ENCODE measurements around the gene CD8B.
"Not testable (repeated sequence)": the region's sequence is repeated elsewhere in the genome, so short reads cannot be mapped to it uniquely, and the experiment has no call there.

Gene CD8B

GRCh38 chr2:86861628-86862379 lies at the start of gene CD8B:
CD8B (minus strand) TSS chr2:86861886; CDS start chr2:86861865, 21 bp downstream.
- not testable (repeated sequence) for DNase-seq (ENCODE audit: low read depth in 2 of 2)

- DNase-seq (ENCODE audit: low read depth in 2 of 2) = not testable (repeated sequence)
Observed at GRCh38 chr2:86905868-86906267, 44.2 kb upstream of the CD8B start.

- DNase-seq (ENCODE audit: low read depth in 2 of 2) = not testable (repeated sequence)
Observed at GRCh38 chr2:86900687-86901086, 39.0 kb upstream of the CD8B start.

- DNase-seq (ENCODE audit: low read depth in 2 of 2) = not testable (repeated sequence)
Observed at GRCh38 chr2:86886026-86886425, 24.3 kb upstream of the CD8B start.

GRCh38 chr2:86882865-86883264 lies 21.2 kb upstream of the CD8B start:
- DNase-seq (ENCODE audit: low read depth in 2 of 2) = not testable (repeated sequence)

GRCh38 chr2:86882118-86882665 lies 20.5 kb upstream of the CD8B start:
- not testable (repeated sequence) for DNase-seq (ENCODE audit: low read depth in 2 of 2)

- not testable (repeated sequence) for DNase-seq (ENCODE audit: low read depth in 2 of 2)
Observed at GRCh38 chr2:86878986-86879385, 17.3 kb upstream of the CD8B start.

GRCh38 chr2:86870941-86871340 lies 9.3 kb upstream of the CD8B start:
- not testable (repeated sequence) for DNase-seq (ENCODE audit: low read depth in 2 of 2)

GRCh38 chr2:86868895-86869468 lies 7.3 kb upstream of the CD8B start:
- DNase-seq (ENCODE audit: low read depth in 2 of 2) = not testable (repeated sequence)

GRCh38 chr2:86862380-86862703 lies 656 bp upstream of the CD8B start:
- DNase-seq (ENCODE audit: low read depth in 2 of 2) = not testable (repeated sequence)

- DNase-seq (ENCODE audit: low read depth in 2 of 2) = not testable (repeated sequence)
Observed at GRCh38 chr2:86861175-86861574, 511 bp downstream of the CD8B start.

GRCh38 chr2:86860573-86860972 lies 1.1 kb downstream of the CD8B start:
- not testable (repeated sequence) for DNase-seq (ENCODE audit: low read depth in 2 of 2)

GRCh38 chr2:86857688-86858087 lies 4.0 kb downstream of the CD8B start:
- DNase-seq (ENCODE audit: low read depth in 2 of 2) = not testable (repeated sequence)

GRCh38 chr2:86856498-86856897 lies 5.2 kb downstream of the CD8B start:
- not testable (repeated sequence) for DNase-seq (ENCODE audit: low read depth in 2 of 2)

- DNase-seq (ENCODE audit: low read depth in 2 of 2) = not testable (repeated sequence)
Observed at GRCh38 chr2:86855981-86856380, 5.7 kb downstream of the CD8B start.

GRCh38 chr2:86851581-86851980 lies 10.1 kb downstream of the CD8B start:
- not testable (repeated sequence) for DNase-seq (ENCODE audit: low read depth in 2 of 2)

GRCh38 chr2:86842607-86843234 lies 19.0 kb downstream of the CD8B start:
- DNase-seq (ENCODE audit: low read depth in 2 of 2) = not testable (repeated sequence)

- DNase-seq (ENCODE audit: low read depth in 2 of 2) = not testable (repeated sequence)
Observed at GRCh38 chr2:86841330-86841729, 20.4 kb downstream of the CD8B start.

- not testable (repeated sequence) for DNase-seq (ENCODE audit: low read depth in 2 of 2)
Observed at GRCh38 chr2:86839871-86840548, 21.7 kb downstream of the CD8B start.

GRCh38 chr2:86839455-86839854 lies 22.2 kb downstream of the CD8B start:
- DNase-seq (ENCODE audit: low read depth in 2 of 2) = not testable (repeated sequence)

- DNase-seq (ENCODE audit: low read depth in 2 of 2) = not testable (repeated sequence)
Observed at GRCh38 chr2:86837714-86838113, 24.0 kb downstream of the CD8B start.

Measured in stimulated activated CD4-positive, alpha-beta T cell treated with anti-CD3 and anti-CD28 coated beads, Interleukin-1b, Interleukin-23, amount 100 ng/mL, for 1 hour (primary cell).